Ovary (tissue), 9 donors: ENCODE data around the gene ADNP. TPM values are rescaled to one million over a fixed set of nuclear protein-coding genes. Genes with fewer than 3 reads are reported as not detected.
"Not testable (repeated sequence)": the region's sequence is repeated elsewhere in the genome, so short reads cannot be mapped to it uniquely, and the experiment has no call there.

ENCODE experiments used
- DNase-seq, 5 donors: peaks; one replicate each; pipeline ENCODE4 v3.0.0-alpha.2; 2019 to 2020
- H3K27ac ChIP-seq, 2 donors: fragments of 200-600 bp; one replicate each; pipeline versions ENCODE4 v1.5.1 to v1.8.0; 2019 to 2022
- H3K27me3 ChIP-seq: fragments of 200-600 bp; one replicate; pipeline ENCODE4 v1.8.0; 2022
- H3K36me3 ChIP-seq: fragments of 200-600 bp; sonication (generic); one replicate; pipeline ENCODE4 v1.5.1; 2019
- H3K4me1 ChIP-seq: one replicate; pipeline ENCODE4 v1.8.1; 2013; ENCODE audit warnings: mild to moderate bottlenecking, moderate library complexity; ENCODE audit not compliant: insufficient read depth
- H3K4me3 ChIP-seq: fragments of 200-600 bp; sonication (generic); one replicate; pipeline ENCODE4 v1.5.1; 2017
- H3K9me3 ChIP-seq, 2 donors: fragments of 200-600 bp in 1 of 2; sonication (generic) in 1 of 2; one replicate each; pipeline versions ENCODE4 v1.5.1 to v1.8.1; 2013 to 2019; ENCODE audit warnings: mild to moderate bottlenecking in 1 of 2, moderate library complexity in 1 of 2
- EP300 ChIP-seq: sonication (generic); formaldehyde crosslinking; IDR thresholded peaks from one replicate; pipeline ENCODE4 v1.6.1; 2017; ENCODE audit warnings: antibody characterized with exemption
- POLR2A ChIP-seq: fragments of 450-650 bp; IDR thresholded peaks from one replicate; pipeline ENCODE4 v1.6.1; 2017; ENCODE audit warnings: antibody characterized with exemption, mild to moderate bottlenecking, moderate library complexity
- WGBS, 3 donors: extraction: QIAGEN DNeasy Blood & Tissue Kit in 1 of 3; methylation state at CpG; one replicate each; pipeline versions ENCODE4 v1.1.5 to v1.1.7; 2013 to 2017; 5-methylcytosine and 5-hydroxymethylcytosine counted together
- intact Hi-C, 4 donors: fragments of 100-400 bp; cut with DNase I; formaldehyde crosslinking; loops; one replicate each; pipeline versions ENCODE4 v1.11.0 to v1.15.1; 2022 to 2023
- polyA plus RNA-seq, 2 donors: library from polyadenylated mRNA; stranded (reverse); fragments of 200-250 nt in 1 of 2; fragments of 350-450 nt in 1 of 2; fragmentation: Illumina TruSeq in 1 of 2; extraction: RNeasy Lipid Tissue Mini Kit (QIAGEN cat#74804) in 1 of 2; gene quantifications; one replicate each; pipeline ENCODE4 v1.2.3, GENCODE V29; 2013 to 2014
- total RNA-seq, 7 donors: library from RNA; depleted of rRNA in 2 of 7; stranded (reverse); fragments of >200 nt in 2 of 7; fragmentation: NEBNext Ultra II Directional in 3 of 7; extraction: Animal tissue kit (Norgen Biotek cat#: 25700) in 3 of 7; gene quantifications; one replicate each; pipeline versions ENCODE4 v1.1.0 to v1.2.4, GENCODE V29; 2016 to 2023
- TF ChIP-seq, protein P1 (sequence below), 3 donors: fragments of 450-650 bp in 2 of 3; fragments of 200-600 bp in 1 of 3; IDR thresholded peaks; one replicate each; pipeline versions ENCODE4 v1.5.1 to v1.8.0; 2016 to 2022; ENCODE audit warnings: antibody characterized with exemption in 3 of 3, mild to moderate bottlenecking in 1 of 3
- donor health status: DM: no; HTN: no; CAD: no; lungs with moderate emphysema.
- donor health status: DM: no; HTN: no; CAD: no.
- donor health status: Bipolar disorder and iron deficiency.
- donor health status: DM: yes; HTN: yes; CAD: no.
- donor health status: DM: no; HTN: no; CAD: no.
- donor health status: DM: yes; HTN: yes; CAD: no.

ADNP gene
- total and polyA plus RNA-seq, 9 donors = 30.8 to 94.7 (median 75.5) TPM

DNA sequence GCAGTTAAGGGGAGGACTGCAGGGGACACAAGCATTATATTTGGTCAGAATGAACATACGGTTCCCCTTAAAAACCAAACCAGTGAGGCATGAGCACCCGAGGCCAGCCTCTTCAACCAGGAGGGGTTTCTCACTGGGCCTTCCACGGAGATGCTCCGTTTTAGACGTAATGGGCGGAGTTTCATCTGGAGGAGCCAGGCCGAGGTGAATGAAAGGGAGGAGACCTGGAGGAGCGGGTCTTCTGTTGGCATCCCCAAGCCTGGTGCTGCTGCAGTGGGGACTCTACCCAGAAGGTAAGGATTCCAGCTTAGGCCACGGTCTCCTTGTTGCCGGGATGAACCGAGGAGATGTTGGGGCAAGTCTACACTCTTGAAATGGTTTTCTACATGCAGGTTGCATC, 47.4 kb downstream of the ADNP start:
- Histone ChIP-seq H3K27me3 (no peaks in the 10 kb centered on the region), H3K4me3 (no peak overlapping the region), H3K4me1 (no peaks in the 10 kb centered on the region), H3K36me3 (no peaks in the 10 kb centered on the region), H3K27ac (no peak overlapping the region), H3K9me3 (no peaks in the 10 kb centered on the region)
- WGBS, 3 donors = 83 to 86% (median 83%) methylated on average over 11 of the region's 11 CpGs
- no peak for DNase-seq
- intact Hi-C loops = no loop called here
- TF ChIP-seq, protein P1, sequence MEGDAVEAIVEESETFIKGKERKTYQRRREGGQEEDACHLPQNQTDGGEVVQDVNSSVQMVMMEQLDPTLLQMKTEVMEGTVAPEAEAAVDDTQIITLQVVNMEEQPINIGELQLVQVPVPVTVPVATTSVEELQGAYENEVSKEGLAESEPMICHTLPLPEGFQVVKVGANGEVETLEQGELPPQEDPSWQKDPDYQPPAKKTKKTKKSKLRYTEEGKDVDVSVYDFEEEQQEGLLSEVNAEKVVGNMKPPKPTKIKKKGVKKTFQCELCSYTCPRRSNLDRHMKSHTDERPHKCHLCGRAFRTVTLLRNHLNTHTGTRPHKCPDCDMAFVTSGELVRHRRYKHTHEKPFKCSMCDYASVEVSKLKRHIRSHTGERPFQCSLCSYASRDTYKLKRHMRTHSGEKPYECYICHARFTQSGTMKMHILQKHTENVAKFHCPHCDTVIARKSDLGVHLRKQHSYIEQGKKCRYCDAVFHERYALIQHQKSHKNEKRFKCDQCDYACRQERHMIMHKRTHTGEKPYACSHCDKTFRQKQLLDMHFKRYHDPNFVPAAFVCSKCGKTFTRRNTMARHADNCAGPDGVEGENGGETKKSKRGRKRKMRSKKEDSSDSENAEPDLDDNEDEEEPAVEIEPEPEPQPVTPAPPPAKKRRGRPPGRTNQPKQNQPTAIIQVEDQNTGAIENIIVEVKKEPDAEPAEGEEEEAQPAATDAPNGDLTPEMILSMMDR (IDR thresholded peaks at IDR 0.05) = no peak
- TF ChIP-seq POLR2A (no peak), EP300 (no peak)

DNA sequence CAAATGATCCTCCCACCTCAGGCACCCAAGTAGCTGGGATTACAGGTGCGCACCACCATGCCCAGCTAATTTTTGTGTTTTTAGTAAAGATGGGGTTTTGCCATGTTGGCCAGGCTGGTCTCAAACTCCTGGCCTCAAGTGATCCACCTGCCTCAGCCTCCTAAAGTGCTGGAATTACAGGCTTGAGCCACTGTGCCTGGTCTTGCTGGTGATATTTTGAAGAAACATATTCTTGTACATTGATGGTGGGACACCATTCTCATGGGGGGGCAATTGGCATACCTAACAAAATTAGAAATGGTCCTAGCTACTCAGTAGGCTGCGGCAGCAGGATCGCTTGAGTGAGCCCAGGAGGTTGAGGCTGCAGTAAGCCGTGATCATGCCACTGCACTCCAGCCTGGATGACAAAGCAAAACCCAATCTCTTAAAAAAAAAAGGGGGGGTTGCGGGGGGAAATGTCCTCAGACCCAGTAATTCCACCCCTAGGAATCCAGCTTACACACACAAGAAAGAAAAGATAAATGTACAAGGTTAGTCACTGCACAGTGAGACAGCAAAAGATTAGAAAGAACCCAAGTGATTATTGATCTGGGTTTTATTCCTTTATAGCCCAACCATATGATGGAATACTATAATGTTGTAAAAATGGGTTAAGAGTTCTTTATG, 49.3 kb downstream of the ADNP start:
- DNase-seq, H3K9me3 ChIP-seq, intact Hi-C loops: not testable (repeated sequence)

DNA sequence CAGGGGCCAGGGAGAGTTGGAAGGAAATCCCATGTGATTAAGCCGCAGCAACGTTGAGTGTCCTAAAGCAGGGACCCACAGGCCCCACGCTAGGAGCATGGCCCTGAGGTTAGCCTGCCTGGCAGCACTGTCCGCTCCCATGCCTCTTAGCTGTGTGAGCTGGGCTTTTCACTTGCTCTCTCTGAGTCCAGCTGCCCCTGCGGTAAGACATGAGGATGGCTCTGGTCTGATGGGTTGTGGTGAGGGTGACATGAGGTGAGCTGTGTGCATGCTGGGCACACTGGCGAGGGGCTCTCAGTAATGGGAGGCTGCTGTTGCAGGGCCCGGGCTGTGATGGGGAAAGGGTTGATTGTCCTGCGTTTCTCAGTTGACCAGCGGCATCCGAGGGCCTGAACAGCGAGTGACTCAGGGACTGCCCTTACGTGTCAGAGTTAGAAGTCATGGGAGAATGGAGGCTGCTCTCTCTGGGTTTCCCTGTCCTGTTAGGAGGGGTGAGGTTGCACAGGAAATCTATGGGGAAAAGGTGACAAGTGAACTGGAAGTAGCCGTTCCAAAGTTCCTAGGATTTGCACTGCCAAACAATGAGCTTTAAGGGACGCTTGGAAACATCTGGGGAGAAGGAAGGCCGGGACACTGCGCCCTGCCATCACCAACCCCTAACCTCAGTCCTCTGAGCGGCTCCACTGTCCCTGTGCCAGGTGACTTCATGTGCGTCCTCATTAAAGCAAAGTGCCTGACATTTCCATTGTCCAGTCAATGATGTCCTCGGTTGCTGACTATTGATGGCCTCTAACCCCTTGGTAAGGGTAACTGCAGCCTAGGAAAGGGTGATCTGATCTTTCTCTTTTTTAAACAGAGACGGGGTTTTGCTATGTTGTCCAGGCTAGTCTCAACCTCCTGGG, 51.3 kb downstream of the ADNP start:
- Histone ChIP-seq H3K27me3 (no peaks in the 10 kb centered on the region), H3K27ac (no peak overlapping the region), H3K9me3 (no peaks in the 10 kb centered on the region), H3K36me3 (no peaks in the 10 kb centered on the region), H3K4me1 (no peaks in the 10 kb centered on the region), H3K4me3 (no peak overlapping the region)
- WGBS, 3 donors = 88 to 91% (median 88%) methylated on average over 20 of the region's 20 CpGs
- DNase-seq = no peak
- TF ChIP-seq, protein P1 (IDR thresholded peaks at IDR 0.05) = no peak
- no peak for TF ChIP-seq POLR2A
- TF ChIP-seq EP300 = no peak
- intact Hi-C loops = loop anchor here in 2 of 4 donors (10.0 kb wide), 2 partner anchors 45 to 75 kb away; no protein-coding TSS in a partner anchor

More for the DNA sequence above, 49.3 kb downstream of the ADNP start:
- WGBS, 3 donors = 91 to 94% (median 94%) methylated on average over 5 of the region's 5 CpGs
- not testable (repeated sequence) for H3K27ac ChIP-seq, H3K4me1 ChIP-seq, H3K36me3 ChIP-seq, H3K4me3 ChIP-seq, H3K27me3 ChIP-seq

DNA sequence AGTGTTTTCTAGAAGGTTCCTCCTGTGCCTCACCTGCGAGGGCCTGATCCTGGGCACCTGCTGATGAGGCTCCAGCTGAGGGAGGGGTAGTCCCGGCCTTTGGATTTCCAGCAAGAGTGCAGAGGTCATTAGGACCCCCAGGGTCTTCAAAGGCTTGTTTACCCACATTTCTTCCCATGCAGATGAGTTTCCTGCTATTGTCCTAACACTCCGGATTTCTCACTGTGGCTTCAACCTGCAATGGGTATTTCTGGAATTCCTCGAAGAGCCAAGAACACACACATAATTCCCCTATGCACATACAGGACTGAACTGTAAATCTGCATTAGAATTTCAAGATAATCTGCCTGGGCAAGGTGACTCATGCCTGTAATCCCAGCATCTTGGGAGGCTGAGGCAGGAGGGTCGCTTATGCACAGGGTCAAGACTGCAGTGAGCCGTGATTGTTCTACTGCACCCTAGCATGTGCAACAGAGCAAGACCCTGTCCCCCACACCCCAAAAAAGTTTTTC, 53.9 kb downstream of the ADNP start:
- intact Hi-C loops = loop anchor here in 2 of 4 donors (10.0 kb wide), 2 partner anchors 48 to 72 kb away; no protein-coding TSS in a partner anchor
- no peak overlapping the region for H3K27ac ChIP-seq
- no peak for DNase-seq

More for the DNA sequence above, 53.9 kb downstream of the ADNP start:
- Histone ChIP-seq H3K36me3 (no peaks in the 10 kb centered on the region), H3K4me3 (no peak overlapping the region), H3K4me1 (no peaks in the 10 kb centered on the region), H3K27me3 (no peaks in the 10 kb centered on the region), H3K9me3 (no peaks in the 10 kb centered on the region)
- no peak for TF ChIP-seq POLR2A
- TF ChIP-seq, protein P1 (IDR thresholded peaks at IDR 0.05) = no peak
- TF ChIP-seq EP300 = no peak
- WGBS, 3 donors = 79 to 84% (median 83%) methylated on average over 6 of the region's 6 CpGs
